HS-5 (cell line): ENCODE results near the gene RNF220.

Source experiments
- DNase-seq: peaks from one replicate; pipeline ENCODE4 v3.0.0-alpha.2; 2012; ENCODE audit warnings: low read depth

The RNF220 gene

GRCh38 chr1:44611419-44611818, 206.4 kb downstream of the RNF220 start:
- DNase-seq = no peak

GRCh38 chr1:44611866-44612265, 206.8 kb downstream of the RNF220 start:
- no peak for DNase-seq

GRCh38 chr1:44613941-44614340, 208.9 kb downstream of the RNF220 start:
- no peak for DNase-seq

- no peak for DNase-seq
Measured at GRCh38 chr1:44616284-44616990, 211.4 kb downstream of the RNF220 start.

GRCh38 chr1:44616991-44617702, 212.1 kb downstream of the RNF220 start:
- no peak for DNase-seq

GRCh38 chr1:44617703-44618029, 212.6 kb downstream of the RNF220 start:
- no peak for DNase-seq

GRCh38 chr1:44619261-44619900, 214.3 kb downstream of the RNF220 start:
- DNase-seq = peak; percentile 50

- no peak for DNase-seq
Measured at GRCh38 chr1:44620072-44620471, 215.0 kb downstream of the RNF220 start.

GRCh38 chr1:44621841-44622286, 216.8 kb downstream of the RNF220 start:
- DNase-seq = no peak

GRCh38 chr1:44624268-44624901, 219.3 kb downstream of the RNF220 start:
- no peak for DNase-seq

GRCh38 chr1:44625348-44625747, 220.3 kb downstream of the RNF220 start:
- no peak for DNase-seq

GRCh38 chr1:44628962-44629756, 224.1 kb downstream of the RNF220 start:
- peak; percentile 86 for DNase-seq

- DNase-seq = no peak
Measured at GRCh38 chr1:44630116-44630515, 225.1 kb downstream of the RNF220 start.

GRCh38 chr1:44631333-44631646, 226.2 kb downstream of the RNF220 start:
- DNase-seq = no peak

- DNase-seq = no peak
Measured at GRCh38 chr1:44631647-44632539, 226.8 kb downstream of the RNF220 start.

GRCh38 chr1:44632598-44632997, 227.5 kb downstream of the RNF220 start:
- DNase-seq = no peak

- DNase-seq = no peak
Measured at GRCh38 chr1:44634606-44635189, 229.6 kb downstream of the RNF220 start.

- no peak for DNase-seq
Measured at GRCh38 chr1:44635439-44635838, 230.4 kb downstream of the RNF220 start.

GRCh38 chr1:44636083-44636687, 231.1 kb downstream of the RNF220 start:
- DNase-seq = no peak
